ENCODE data around the gene RAB33A.

RAB33A gene

DNA sequence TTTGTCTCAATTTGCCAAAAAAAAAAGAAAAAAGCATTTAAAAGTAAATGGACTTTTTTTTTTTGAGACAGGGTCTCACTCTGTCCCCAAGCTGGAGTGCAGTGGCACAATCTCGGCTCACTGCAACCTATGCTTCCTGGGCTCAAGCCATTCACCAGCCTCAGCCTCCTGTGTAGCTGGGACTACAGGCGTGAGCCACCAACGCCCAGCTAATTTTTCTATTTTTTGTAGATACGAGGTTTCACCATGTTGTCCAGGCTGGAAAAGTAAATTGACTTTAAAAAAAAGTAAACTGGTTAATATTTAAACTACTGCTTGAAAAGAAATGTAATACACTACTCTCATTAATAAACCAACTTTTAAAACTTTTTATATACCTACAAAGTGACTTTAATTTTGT lies 12.0 kb upstream of the RAB33A start:
- Histone ChIP-seq H3K27me3 (ENCODE audit: control insufficient read depth, insufficient read depth, low read length) (no peaks in the 10 kb centered on the region), H3K4me1 (ENCODE audit: control insufficient read depth, insufficient read depth, low read length) (peaks cover 5% of the 10 kb centered on the region), H3K9ac (ENCODE audit: low read length) (no peak overlapping the region), H3K36me3 (ENCODE audit: control insufficient read depth, insufficient read depth, low read length) (no peaks in the 10 kb centered on the region), H3K9me3 (ENCODE audit: control insufficient read depth, low read length) (no peaks in the 10 kb centered on the region), H3K4me3 (ENCODE audit: low read length) (no peak overlapping the region)

DNA sequence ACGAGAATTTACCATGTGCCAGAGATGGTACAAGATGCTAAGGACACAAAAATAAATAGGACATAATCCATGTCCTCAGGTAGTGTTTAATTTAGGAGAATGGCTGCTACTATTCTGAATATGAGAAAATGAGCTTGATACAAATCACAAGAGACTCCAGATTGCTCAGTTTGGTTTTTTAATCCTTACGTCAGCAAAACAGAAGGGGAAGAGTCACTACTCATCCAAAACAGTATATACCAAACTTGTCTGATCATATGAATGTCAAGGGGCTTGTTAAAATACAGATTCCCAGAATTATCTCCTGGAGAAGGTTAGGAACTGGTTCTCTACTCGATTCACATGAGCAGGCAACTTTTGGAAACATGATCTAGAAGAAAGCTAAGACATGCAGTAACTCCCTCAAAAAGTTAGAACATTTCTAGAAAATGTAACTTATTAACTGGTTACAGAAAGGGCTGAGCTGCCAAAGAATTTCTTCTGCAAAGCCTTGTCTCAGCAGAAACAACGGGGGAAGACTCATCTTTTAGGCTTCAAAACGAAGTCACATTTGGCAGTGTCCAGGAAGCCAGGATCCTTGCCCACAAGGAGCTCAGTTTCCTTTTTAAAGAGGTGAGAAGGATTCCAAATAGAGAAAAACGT lies 9.5 kb upstream of the RAB33A start:
- Histone ChIP-seq H3K9ac (ENCODE audit: low read length) (no peak overlapping the region), H3K27me3 (ENCODE audit: control insufficient read depth, insufficient read depth, low read length) (no peaks in the 10 kb centered on the region), H3K4me3 (ENCODE audit: low read length) (no peak overlapping the region), H3K36me3 (ENCODE audit: control insufficient read depth, insufficient read depth, low read length) (no peaks in the 10 kb centered on the region), H3K9me3 (ENCODE audit: control insufficient read depth, low read length) (no peaks in the 10 kb centered on the region), H3K4me1 (ENCODE audit: control insufficient read depth, insufficient read depth, low read length) (peaks cover 7% of the 10 kb centered on the region)

DNA sequence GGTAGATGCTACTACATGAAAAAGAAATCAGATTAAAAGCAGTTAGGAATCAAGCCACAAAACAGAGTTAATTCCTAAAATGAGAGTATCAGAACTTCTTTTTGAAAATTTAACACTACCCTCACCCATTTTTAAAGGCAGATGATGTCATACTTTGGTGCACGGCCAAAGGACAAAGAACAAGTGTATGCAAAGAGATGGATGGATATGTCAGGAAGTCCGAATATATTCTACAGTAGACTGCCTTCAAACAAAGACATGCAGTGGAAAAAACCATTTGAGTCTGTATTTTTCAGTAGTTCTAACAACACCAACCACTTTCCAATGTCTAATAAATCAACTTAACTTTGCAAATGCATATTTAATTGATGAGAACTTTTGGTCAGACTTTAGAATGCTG lies 8.4 kb upstream of the RAB33A start:
- H3K4me1 ChIP-seq (ENCODE audit: control insufficient read depth, insufficient read depth, low read length) = peaks cover 8% of the 10 kb centered on the region
- H3K9ac ChIP-seq (ENCODE audit: low read length) = no peak overlapping the region
- no peaks in the 10 kb centered on the region for H3K36me3 ChIP-seq (ENCODE audit: control insufficient read depth, insufficient read depth, low read length)
- no peaks in the 10 kb centered on the region for H3K27me3 ChIP-seq (ENCODE audit: control insufficient read depth, insufficient read depth, low read length)
- H3K4me3 ChIP-seq (ENCODE audit: low read length) = no peak overlapping the region
- H3K9me3 ChIP-seq (ENCODE audit: control insufficient read depth, low read length) = no peaks in the 10 kb centered on the region

DNA sequence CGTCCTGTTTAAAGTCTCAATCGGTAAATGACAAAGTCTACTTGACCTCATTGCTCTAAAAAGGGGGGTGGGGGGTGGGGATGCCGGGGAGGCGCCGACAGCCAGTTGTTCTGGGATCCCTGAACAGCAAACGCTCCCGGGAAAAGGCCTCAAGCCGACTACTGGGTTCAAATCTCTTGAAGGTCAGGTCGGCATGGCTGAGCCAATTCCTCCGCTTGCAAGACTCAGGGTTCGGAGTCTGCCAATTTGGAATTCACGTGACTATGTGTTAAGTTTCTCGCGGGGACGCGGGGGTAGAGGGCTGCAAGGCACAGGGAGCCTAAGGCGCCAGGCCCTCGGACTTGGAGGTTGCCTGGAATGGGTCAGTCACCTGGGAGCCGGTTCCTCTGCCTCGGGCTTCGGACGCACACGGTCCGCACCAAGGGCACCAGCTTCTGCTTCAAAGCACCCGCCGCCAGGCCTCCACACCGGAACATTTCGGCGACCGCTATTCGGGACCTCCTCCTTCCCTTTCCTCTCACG lies 6.5 kb upstream of the RAB33A start:
- Histone ChIP-seq H3K36me3 (ENCODE audit: control insufficient read depth, insufficient read depth, low read length) (no peaks in the 10 kb centered on the region), H3K9ac (ENCODE audit: low read length) (peak overlapping the region; percentile 71), H3K4me3 (ENCODE audit: low read length) (peak overlapping the region; percentile 47), H3K27me3 (ENCODE audit: control insufficient read depth, insufficient read depth, low read length) (no peaks in the 10 kb centered on the region), H3K9me3 (ENCODE audit: control insufficient read depth, low read length) (no peaks in the 10 kb centered on the region), H3K4me1 (ENCODE audit: control insufficient read depth, insufficient read depth, low read length) (peaks cover 8% of the 10 kb centered on the region)

DNA sequence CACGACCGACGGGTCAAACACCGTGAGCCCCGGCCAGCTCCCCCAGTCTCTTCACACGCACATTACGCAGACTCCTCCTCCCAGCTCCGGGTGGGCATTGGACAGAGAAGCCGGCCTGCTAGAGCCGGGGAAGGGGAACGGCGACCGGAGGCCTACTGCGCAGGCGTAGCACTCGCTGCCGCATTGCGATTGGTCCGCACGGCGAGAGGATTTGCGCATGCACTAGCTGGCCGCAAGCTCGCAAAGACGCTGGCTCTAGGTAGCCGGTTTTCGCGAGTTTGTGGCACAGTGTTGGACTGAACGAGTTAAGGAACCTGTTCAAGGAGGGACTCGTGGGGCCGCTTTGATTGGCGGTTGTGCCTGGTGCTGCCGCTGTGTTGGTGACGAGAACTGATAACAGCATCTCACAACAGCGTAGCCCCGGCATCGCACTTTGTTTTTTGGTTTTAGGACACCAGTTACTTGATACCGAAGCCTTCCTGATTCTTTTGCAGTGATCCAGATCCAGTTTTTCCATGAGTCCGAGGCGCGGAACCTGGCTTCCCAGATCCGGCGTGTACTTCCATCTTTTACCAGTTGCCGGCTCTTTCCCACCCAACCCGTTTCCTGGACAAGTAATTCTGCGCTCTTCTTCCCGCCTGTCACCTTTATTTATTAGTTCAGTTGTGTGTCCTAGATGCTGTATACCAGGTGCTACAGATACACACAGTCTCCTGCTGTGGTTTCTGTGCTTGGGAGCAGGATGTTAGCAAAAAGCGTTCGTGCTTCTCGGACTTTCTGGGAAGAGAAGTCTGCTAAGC lies 5.9 kb upstream of the RAB33A start, which contains the start of gene AIFM1:
TSS of gene AIFM1 (minus strand) at position 139 of the 800 bp plus-strand sequence. CDS start 185 bp downstream, outside the sequence.
- no peaks in the 10 kb centered on the region for H3K36me3 ChIP-seq (ENCODE audit: control insufficient read depth, insufficient read depth, low read length)
- peak within 1 kb of the TSS; percentile 71 for H3K9ac ChIP-seq (ENCODE audit: low read length)
- H3K4me1 ChIP-seq (ENCODE audit: control insufficient read depth, insufficient read depth, low read length) = peaks cover 8% of the 10 kb centered on the region
- no peaks in the 10 kb centered on the region for H3K27me3 ChIP-seq (ENCODE audit: control insufficient read depth, insufficient read depth, low read length)
- H3K9me3 ChIP-seq (ENCODE audit: control insufficient read depth, low read length) = no peaks in the 10 kb centered on the region
- peak within 1 kb of the TSS; percentile 47 for H3K4me3 ChIP-seq (ENCODE audit: low read length)

DNA sequence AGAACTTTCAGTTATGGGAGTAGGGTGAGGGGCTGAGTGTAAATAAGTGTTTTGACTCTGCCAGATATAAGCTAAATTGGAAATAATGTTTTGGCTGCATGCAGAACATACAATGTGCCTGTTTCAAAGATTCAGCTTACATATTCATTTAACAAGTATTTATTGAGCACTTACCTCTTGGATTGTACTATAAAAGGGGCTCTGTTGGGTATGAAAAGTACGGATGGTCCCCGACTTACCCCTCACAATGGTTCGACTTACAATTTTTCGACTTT lies 5.3 kb upstream of the RAB33A start:
- no peaks in the 10 kb centered on the region for H3K36me3 ChIP-seq (ENCODE audit: control insufficient read depth, insufficient read depth, low read length)
- peak overlapping the region; percentile 47 for H3K4me3 ChIP-seq (ENCODE audit: low read length)
- H3K9me3 ChIP-seq (ENCODE audit: control insufficient read depth, low read length) = no peaks in the 10 kb centered on the region
- peak overlapping the region; percentile 71 for H3K9ac ChIP-seq (ENCODE audit: low read length)
- H3K27me3 ChIP-seq (ENCODE audit: control insufficient read depth, insufficient read depth, low read length) = no peaks in the 10 kb centered on the region
- H3K4me1 ChIP-seq (ENCODE audit: control insufficient read depth, insufficient read depth, low read length) = peaks cover 8% of the 10 kb centered on the region

DNA sequence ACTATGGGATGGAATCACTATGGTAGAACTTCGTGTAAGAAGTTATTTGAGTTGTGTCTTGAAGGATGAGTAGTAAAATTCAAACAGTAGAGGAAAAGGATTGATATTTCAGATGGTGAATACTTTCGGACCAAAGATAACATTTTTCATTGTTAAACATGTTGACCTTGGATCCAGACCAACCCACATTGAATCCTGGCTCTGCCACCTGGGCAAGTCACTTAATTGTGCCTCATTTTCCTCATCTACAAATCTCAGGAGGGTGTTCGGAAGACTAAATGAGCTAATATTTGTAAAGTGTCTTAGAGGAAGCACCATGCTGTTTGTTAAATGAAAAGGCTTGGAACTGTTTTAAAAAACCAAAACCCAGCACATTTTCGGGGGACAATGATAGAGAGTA lies 4.7 kb upstream of the RAB33A start:
- peak overlapping the region; percentile 71 for H3K9ac ChIP-seq (ENCODE audit: low read length)

DNA sequence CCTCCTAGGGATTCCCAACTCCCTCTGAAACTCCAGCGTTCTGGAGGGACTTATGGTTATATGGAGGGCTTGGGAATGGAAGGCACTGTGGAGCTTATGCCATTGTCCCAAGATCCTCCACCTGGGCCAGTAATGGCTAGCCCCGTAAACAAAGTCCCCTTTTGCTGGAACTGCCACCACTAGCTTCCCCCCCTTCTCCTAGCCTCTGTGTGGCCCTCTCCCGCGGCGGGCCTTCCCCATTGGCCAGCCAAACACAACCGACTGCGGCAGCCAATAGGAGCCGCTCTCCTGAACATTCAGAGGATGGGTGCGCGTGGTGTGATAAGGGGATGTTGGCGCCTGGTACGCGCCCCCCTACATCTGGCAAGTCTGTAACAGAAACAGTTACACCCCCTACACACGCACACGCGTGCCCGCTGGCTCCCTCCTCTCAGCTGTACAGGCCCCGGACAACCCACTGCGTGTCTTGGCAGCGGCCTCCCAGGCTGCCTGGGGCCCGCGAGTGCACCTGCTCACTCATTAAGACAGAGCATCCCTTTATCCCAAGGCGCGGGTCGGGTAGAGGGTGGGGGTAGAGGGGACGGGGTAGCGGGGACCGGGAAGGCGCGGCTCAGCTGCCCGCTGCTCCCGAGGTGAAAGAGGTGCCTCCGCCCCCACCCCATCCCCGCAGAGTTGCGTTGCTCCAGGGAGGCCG lies 863 bp upstream of the RAB33A start:
- Histone ChIP-seq H3K4me1 (ENCODE audit: control insufficient read depth, insufficient read depth, low read length) (peaks cover 11% of the 10 kb centered on the region), H3K9me3 (ENCODE audit: control insufficient read depth, low read length) (no peaks in the 10 kb centered on the region), H3K9ac (ENCODE audit: low read length) (no peak overlapping the region), H3K27me3 (ENCODE audit: control insufficient read depth, insufficient read depth, low read length) (peaks cover 8% of the 10 kb centered on the region), H3K4me3 (ENCODE audit: low read length) (no peak overlapping the region), H3K36me3 (ENCODE audit: control insufficient read depth, insufficient read depth, low read length) (no peaks in the 10 kb centered on the region)

More for the DNA sequence above, 4.7 kb upstream of the RAB33A start:
- Histone ChIP-seq H3K27me3 (ENCODE audit: control insufficient read depth, insufficient read depth, low read length) (peaks cover 3% of the 10 kb centered on the region), H3K4me1 (ENCODE audit: control insufficient read depth, insufficient read depth, low read length) (peaks cover 11% of the 10 kb centered on the region), H3K36me3 (ENCODE audit: control insufficient read depth, insufficient read depth, low read length) (no peaks in the 10 kb centered on the region), H3K4me3 (ENCODE audit: low read length) (no peak overlapping the region), H3K9me3 (ENCODE audit: control insufficient read depth, low read length) (no peaks in the 10 kb centered on the region)

DNA sequence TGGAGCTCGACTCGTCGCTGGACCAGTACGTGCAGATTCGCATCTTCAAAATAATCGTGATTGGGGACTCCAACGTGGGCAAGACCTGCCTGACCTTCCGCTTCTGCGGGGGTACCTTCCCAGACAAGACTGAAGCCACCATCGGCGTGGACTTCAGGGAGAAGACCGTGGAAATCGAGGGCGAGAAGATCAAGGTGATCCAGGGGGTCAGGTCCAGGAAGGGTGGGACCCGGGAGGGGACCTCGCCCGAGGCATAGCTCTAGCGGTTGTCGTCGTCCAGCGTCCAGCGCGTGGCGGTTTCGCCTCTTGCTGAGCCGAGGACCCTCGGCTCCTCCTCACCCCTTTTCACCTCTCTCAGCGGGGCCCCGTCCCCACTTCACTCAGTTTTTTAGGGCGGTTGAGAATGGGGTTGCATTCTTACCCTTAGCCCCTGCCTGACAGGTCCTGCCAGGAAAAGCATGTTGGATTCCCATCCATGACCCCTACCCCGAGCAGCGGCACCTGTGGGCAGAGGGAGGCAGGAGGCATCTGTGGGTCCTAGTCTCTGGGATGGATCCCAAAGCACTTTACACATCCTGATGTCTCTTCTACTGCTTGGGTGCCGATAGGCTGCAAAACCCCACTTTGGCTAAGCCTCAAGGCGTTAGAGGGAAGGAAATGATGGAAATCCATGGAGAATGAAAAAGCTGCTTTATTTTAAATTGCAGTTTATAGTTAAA lies 524 bp downstream of the RAB33A start:
- H3K9ac ChIP-seq (ENCODE audit: low read length) = peak overlapping the region; percentile 34
- peaks cover 8% of the 10 kb centered on the region for H3K27me3 ChIP-seq (ENCODE audit: control insufficient read depth, insufficient read depth, low read length)
- H3K36me3 ChIP-seq (ENCODE audit: control insufficient read depth, insufficient read depth, low read length) = no peaks in the 10 kb centered on the region
- peaks cover 3% of the 10 kb centered on the region for H3K4me1 ChIP-seq (ENCODE audit: control insufficient read depth, insufficient read depth, low read length)
- H3K4me3 ChIP-seq (ENCODE audit: low read length) = no peak overlapping the region
- H3K9me3 ChIP-seq (ENCODE audit: control insufficient read depth, low read length) = no peaks in the 10 kb centered on the region

DNA sequence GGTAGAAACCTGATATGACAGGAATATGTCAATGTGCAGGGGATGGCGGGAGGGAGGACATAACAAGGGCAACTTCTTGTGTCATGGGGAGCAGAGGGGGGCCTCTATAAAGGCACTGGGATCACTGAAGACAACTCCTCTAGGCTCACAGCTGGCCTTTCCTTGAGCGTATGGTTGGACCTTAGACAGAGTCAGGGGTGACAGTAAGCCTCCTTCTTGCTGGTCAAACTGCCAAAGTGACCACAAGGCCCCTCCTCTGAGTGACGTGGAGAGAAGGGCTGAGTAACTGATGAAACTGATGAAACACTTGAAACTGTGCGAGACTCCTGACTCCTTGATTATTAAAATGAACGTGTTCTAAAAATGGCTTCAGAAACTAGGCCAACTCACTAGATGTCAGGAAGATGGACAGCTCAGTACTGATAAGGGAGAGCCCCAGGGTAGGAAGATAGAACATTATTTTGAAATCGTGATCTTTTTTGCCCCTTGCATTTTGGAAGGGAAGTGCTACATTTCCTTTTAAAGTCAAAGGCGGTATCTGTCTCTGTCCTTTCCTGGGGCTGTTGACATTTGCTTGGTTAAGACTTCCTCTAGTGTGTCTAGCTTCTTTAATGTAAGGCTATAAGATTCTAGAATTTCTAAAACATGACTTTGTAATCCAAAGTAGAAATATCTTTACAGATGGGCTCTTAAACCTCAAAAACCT lies 1.6 kb downstream of the RAB33A start:
- peaks cover 8% of the 10 kb centered on the region for H3K27me3 ChIP-seq (ENCODE audit: control insufficient read depth, insufficient read depth, low read length)
- H3K4me3 ChIP-seq (ENCODE audit: low read length) = no peak overlapping the region

DNA sequence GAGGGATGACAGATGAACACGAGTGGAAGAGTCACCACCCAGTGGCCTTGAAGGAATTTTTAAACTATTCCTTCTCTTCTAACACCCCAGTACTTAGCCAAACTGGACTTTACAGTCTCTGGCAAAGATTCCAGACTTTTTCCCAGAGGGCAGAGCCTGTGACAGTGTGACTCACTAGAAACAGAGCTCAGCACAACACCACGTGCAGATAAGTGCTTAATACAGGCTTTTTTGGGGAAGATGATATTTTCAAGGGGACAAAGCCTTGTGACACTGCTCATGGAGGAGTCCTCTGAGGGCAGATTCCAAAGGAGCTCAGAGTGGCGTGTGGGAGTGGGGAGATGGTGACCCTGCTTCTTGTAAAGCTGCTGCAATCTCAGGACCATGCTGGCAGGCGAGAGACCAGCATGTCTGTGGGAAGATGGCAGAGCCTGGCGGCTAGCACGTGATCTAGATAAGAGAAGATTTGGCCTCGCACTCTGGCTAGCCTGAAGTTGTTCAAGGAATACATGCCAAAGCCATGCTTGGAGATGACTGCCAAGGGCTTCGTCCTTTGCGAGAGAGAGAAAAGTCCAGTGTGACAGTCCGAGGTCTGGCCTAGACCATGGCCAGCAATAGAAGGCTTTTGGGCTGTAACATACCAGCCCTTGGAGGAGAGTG lies 2.4 kb downstream of the RAB33A start:
- Histone ChIP-seq H3K9ac (ENCODE audit: low read length) (no peak overlapping the region), H3K27me3 (ENCODE audit: control insufficient read depth, insufficient read depth, low read length) (peaks cover 8% of the 10 kb centered on the region), H3K4me1 (ENCODE audit: control insufficient read depth, insufficient read depth, low read length) (peaks cover 3% of the 10 kb centered on the region), H3K4me3 (ENCODE audit: low read length) (no peak overlapping the region), H3K9me3 (ENCODE audit: control insufficient read depth, low read length) (no peaks in the 10 kb centered on the region), H3K36me3 (ENCODE audit: control insufficient read depth, insufficient read depth, low read length) (no peaks in the 10 kb centered on the region)

More for the DNA sequence above, 1.6 kb downstream of the RAB33A start:
- Histone ChIP-seq H3K4me1 (ENCODE audit: control insufficient read depth, insufficient read depth, low read length) (peaks cover 3% of the 10 kb centered on the region), H3K9ac (ENCODE audit: low read length) (no peak overlapping the region), H3K9me3 (ENCODE audit: control insufficient read depth, low read length) (no peaks in the 10 kb centered on the region), H3K36me3 (ENCODE audit: control insufficient read depth, insufficient read depth, low read length) (no peaks in the 10 kb centered on the region)

All from mucosa of stomach (tissue), 1 donor.